Dermis blood vessel endothelial cell (primary cell): ENCODE data around the gene FAM163B. TPM values are rescaled to one million over a fixed set of nuclear protein-coding genes. Genes with fewer than 3 reads are reported as not detected.

ENCODE experiments used
- DNase-seq: peaks from one replicate; pipeline ENCODE4 v3.0.0; 2010
- total RNA-seq: library from RNA; depleted of rRNA; stranded (reverse); fragments of >200 nt; gene quantifications from 2 replicates; pipeline ENCODE4 v1.2.3, GENCODE V29; 2014

The FAM163B gene
- total RNA-seq, 1 donor from 2014 or later, result not detected

- no peak for DNase-seq
Observed at GRCh38 chr9:133615606-133616188, 6.5 kb upstream of the FAM163B start.

GRCh38 chr9:133615186-133615585 is 6.0 kb upstream of the FAM163B start:
- no peak for DNase-seq

- no peak for DNase-seq
Observed at GRCh38 chr9:133614678-133615077, 5.5 kb upstream of the FAM163B start.

GRCh38 chr9:133614056-133614455 is 4.9 kb upstream of the FAM163B start:
- DNase-seq, result no peak

- no peak for DNase-seq
Observed at GRCh38 chr9:133613432-133613831, 4.2 kb upstream of the FAM163B start.

GRCh38 chr9:133612816-133613215 is 3.6 kb upstream of the FAM163B start:
- no peak for DNase-seq

GRCh38 chr9:133612051-133612450 is 2.9 kb upstream of the FAM163B start:
- no peak for DNase-seq

GRCh38 chr9:133610845-133611244 is 1.7 kb upstream of the FAM163B start:
- no peak for DNase-seq

GRCh38 chr9:133608889-133609288 is 300 bp downstream of the FAM163B start:
- DNase-seq, result no peak

- no peak for DNase-seq
Observed at GRCh38 chr9:133608382-133608781, 807 bp downstream of the FAM163B start.

- no peak for DNase-seq
Observed at GRCh38 chr9:133607976-133608375, 1.2 kb downstream of the FAM163B start.

GRCh38 chr9:133607381-133607780 is 1.8 kb downstream of the FAM163B start:
- DNase-seq, result no peak

- no peak for DNase-seq
Observed at GRCh38 chr9:133606708-133607025, 2.5 kb downstream of the FAM163B start.

- DNase-seq, result no peak
Observed at GRCh38 chr9:133605856-133606707, 3.1 kb downstream of the FAM163B start.

GRCh38 chr9:133605446-133605845 is 3.7 kb downstream of the FAM163B start:
- DNase-seq, result no peak

GRCh38 chr9:133604856-133605255 is 4.3 kb downstream of the FAM163B start:
- no peak for DNase-seq

- DNase-seq, result no peak
Observed at GRCh38 chr9:133604214-133604613, 5.0 kb downstream of the FAM163B start.

- no peak for DNase-seq
Observed at GRCh38 chr9:133603135-133603927, 5.9 kb downstream of the FAM163B start.

- DNase-seq, result no peak
Observed at GRCh38 chr9:133602277-133602676, 6.9 kb downstream of the FAM163B start.

- DNase-seq, result no peak
Observed at GRCh38 chr9:133601746-133602145, 7.4 kb downstream of the FAM163B start.

GRCh38 chr9:133600739-133601138 is 8.4 kb downstream of the FAM163B start:
- DNase-seq, result no peak

GRCh38 chr9:133599470-133600173 is 9.6 kb downstream of the FAM163B start:
- no peak for DNase-seq

GRCh38 chr9:133598978-133599377 is 10.2 kb downstream of the FAM163B start:
- DNase-seq, result no peak
